Measurements from ENCODE around the gene CFAP299.

CFAP299 gene

GRCh38 chr4:80486603-80487002, 151.1 kb downstream of the CFAP299 start:
- TF ChIP-seq RAD21 (IDR thresholded peaks at IDR 0.05; ENCODE audit: low read depth) (no peak), TAF1 (IDR thresholded peaks at IDR 0.05; ENCODE audit: low read depth) (no peak), USF1 (IDR thresholded peaks at IDR 0.05) (no peak), ZBTB7A (IDR thresholded peaks at IDR 0.05; ENCODE audit: low read depth) (no peak), TEAD4 (IDR thresholded peaks at IDR 0.05) (no peak), NFIC (IDR thresholded peaks at IDR 0.05) (no peak), EGR1 (IDR thresholded peaks at IDR 0.05) (no peak), EP300 (IDR thresholded peaks at IDR 0.05; ENCODE audit: borderline replicate concordance) (no peak), FOXM1 (IDR thresholded peaks at IDR 0.05; ENCODE audit: borderline replicate concordance, low read depth) (no peak)
- TF ChIP-seq, protein P1, sequence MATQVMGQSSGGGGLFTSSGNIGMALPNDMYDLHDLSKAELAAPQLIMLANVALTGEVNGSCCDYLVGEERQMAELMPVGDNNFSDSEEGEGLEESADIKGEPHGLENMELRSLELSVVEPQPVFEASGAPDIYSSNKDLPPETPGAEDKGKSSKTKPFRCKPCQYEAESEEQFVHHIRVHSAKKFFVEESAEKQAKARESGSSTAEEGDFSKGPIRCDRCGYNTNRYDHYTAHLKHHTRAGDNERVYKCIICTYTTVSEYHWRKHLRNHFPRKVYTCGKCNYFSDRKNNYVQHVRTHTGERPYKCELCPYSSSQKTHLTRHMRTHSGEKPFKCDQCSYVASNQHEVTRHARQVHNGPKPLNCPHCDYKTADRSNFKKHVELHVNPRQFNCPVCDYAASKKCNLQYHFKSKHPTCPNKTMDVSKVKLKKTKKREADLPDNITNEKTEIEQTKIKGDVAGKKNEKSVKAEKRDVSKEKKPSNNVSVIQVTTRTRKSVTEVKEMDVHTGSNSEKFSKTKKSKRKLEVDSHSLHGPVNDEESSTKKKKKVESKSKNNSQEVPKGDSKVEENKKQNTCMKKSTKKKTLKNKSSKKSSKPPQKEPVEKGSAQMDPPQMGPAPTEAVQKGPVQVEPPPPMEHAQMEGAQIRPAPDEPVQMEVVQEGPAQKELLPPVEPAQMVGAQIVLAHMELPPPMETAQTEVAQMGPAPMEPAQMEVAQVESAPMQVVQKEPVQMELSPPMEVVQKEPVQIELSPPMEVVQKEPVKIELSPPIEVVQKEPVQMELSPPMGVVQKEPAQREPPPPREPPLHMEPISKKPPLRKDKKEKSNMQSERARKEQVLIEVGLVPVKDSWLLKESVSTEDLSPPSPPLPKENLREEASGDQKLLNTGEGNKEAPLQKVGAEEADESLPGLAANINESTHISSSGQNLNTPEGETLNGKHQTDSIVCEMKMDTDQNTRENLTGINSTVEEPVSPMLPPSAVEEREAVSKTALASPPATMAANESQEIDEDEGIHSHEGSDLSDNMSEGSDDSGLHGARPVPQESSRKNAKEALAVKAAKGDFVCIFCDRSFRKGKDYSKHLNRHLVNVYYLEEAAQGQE (IDR thresholded peaks at IDR 0.05; ENCODE audit: low read depth), result no peak

- TF ChIP-seq NFIC (IDR thresholded peaks at IDR 0.05) (no peak), USF1 (IDR thresholded peaks at IDR 0.05) (no peak), TCF12 (IDR thresholded peaks at IDR 0.05; ENCODE audit: low read depth) (no peak), TAF1 (IDR thresholded peaks at IDR 0.05; ENCODE audit: low read depth) (no peak)
These were observed 154.3 kb downstream of the CFAP299 start for GRCh38 chr4:80489798-80490197.

- TF ChIP-seq TEAD4 (IDR thresholded peaks at IDR 0.05), result no peak
- TF ChIP-seq, protein P1 (IDR thresholded peaks at IDR 0.05; ENCODE audit: low read depth), result no peak
- TF ChIP-seq MAX (IDR thresholded peaks at IDR 0.05), result no peak
- no peak for TF ChIP-seq ZBTB7A (IDR thresholded peaks at IDR 0.05; ENCODE audit: low read depth)
These were observed 157.2 kb downstream of the CFAP299 start for GRCh38 chr4:80492761-80493160.

DNA sequence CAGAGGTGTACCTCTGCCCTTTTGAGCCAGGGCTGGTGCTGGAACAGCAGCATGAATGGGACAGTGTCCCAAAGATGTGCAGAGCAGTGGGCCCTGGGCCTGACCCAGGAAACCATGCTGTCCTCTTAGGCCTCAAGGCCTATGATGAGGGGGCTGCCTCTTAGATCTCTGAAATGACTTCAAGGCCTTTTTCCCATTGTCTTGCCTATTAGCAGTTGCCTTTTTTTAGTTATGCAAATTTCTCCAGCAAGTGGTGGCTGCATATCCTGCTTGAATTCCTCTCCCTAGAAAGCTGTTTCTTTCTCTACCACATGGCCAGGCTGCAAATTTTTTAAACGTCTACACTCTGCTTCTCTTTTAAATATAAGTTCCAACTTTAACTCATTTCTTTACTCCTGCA, 160.3 kb downstream of the CFAP299 start:
- no peak for TF ChIP-seq NFIC (IDR thresholded peaks at IDR 0.05)
- no peak for TF ChIP-seq TCF12 (IDR thresholded peaks at IDR 0.05; ENCODE audit: low read depth)
- TF ChIP-seq FOXM1 (IDR thresholded peaks at IDR 0.05; ENCODE audit: borderline replicate concordance, low read depth), result no peak
- TF ChIP-seq TEAD4 (IDR thresholded peaks at IDR 0.05), result no peak
- no peak for TF ChIP-seq YY1 (IDR thresholded peaks at IDR 0.05; ENCODE audit: low read depth)
- TF ChIP-seq CREB1 (IDR thresholded peaks at IDR 0.05; ENCODE audit: low read depth), result no peak
- no peak for TF ChIP-seq CEBPB (IDR thresholded peaks at IDR 0.05)
- TF ChIP-seq ZBTB7A (IDR thresholded peaks at IDR 0.05; ENCODE audit: low read depth), result no peak
- TF ChIP-seq USF1 (IDR thresholded peaks at IDR 0.05), result no peak
- no peak for TF ChIP-seq EP300 (IDR thresholded peaks at IDR 0.05; ENCODE audit: borderline replicate concordance)
- TF ChIP-seq EGR1 (IDR thresholded peaks at IDR 0.05), result no peak
- no peak for TF ChIP-seq MAX (IDR thresholded peaks at IDR 0.05)
- TF ChIP-seq TAF1 (IDR thresholded peaks at IDR 0.05; ENCODE audit: low read depth), result no peak
- no peak for TF ChIP-seq RAD21 (IDR thresholded peaks at IDR 0.05; ENCODE audit: low read depth)
- TF ChIP-seq, protein P1 (IDR thresholded peaks at IDR 0.05; ENCODE audit: low read depth), result no peak

DNA sequence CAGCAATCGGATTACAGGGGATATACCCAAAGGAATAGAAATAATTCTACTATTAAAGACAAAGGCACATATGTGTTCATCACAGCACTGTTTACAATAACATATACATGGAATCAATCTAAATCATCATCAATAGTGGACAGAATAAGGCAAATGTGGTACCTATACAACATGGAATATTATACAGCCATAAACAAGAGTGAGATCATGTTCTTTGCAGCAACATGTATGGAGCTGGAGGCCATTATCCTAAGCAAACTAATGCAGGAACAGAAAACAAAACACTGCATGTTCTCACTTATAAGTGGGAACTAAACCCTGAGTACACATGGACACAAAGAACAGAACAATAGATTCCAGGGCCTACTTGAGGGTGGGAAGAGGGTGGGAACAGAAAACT, 163.2 kb downstream of the CFAP299 start:
- TF ChIP-seq NFIC (IDR thresholded peaks at IDR 0.05) (no peak), EGR1 (IDR thresholded peaks at IDR 0.05) (no peak), TEAD4 (IDR thresholded peaks at IDR 0.05) (no peak), RAD21 (IDR thresholded peaks at IDR 0.05; ENCODE audit: low read depth) (no peak), TCF12 (IDR thresholded peaks at IDR 0.05; ENCODE audit: low read depth) (no peak), EP300 (IDR thresholded peaks at IDR 0.05; ENCODE audit: borderline replicate concordance) (no peak), CREB1 (IDR thresholded peaks at IDR 0.05; ENCODE audit: low read depth) (no peak), CEBPB (IDR thresholded peaks at IDR 0.05) (no peak), MAX (IDR thresholded peaks at IDR 0.05) (no peak)

All from Ishikawa (cell line).